OCI-LY3 (cell line): ENCODE data around the gene MALAT1.

Source experiments
- H2AFZ ChIP-seq: fragments of 200-600, 300-600 bp; shearing (Covaris generic); 2 replicates; pipeline ENCODE4 v1.6.0; 2014; ENCODE audit warnings: antibody characterized with exemption, low read depth, low read length
- H3K27ac ChIP-seq: fragments of 200-600, 300-600 bp; sonication (generic); 2 replicates; pipeline ENCODE4 v1.5.1; 2014; ENCODE audit warnings: mild to moderate bottlenecking, low read length, moderate library complexity, mixed read lengths
- H3K27me3 ChIP-seq: fragments of 200-600, 300-600 bp; sonication (generic); 2 replicates; pipeline ENCODE4 v1.6.1; 2014; ENCODE audit warnings: low read depth, low read length, mixed read lengths
- H3K36me3 ChIP-seq: fragments of 200-600, 300-600 bp; sonication (generic); replicated peaks from 2 replicates; pipeline ENCODE3; 2014; ENCODE audit warnings: low read depth, low read length, mixed read lengths
- H3K4me1 ChIP-seq: fragments of 300-600, 200-600 bp; sonication (generic); 2 replicates; pipeline ENCODE4 v1.6.1; 2014; ENCODE audit warnings: low read length, mixed read lengths
- H3K4me2 ChIP-seq: fragments of 200-600, 300-600 bp; sonication (generic); 2 replicates; pipeline ENCODE4 v1.6.1; 2014; ENCODE audit warnings: low read length, mixed read lengths
- H3K4me3 ChIP-seq: fragments of 300-600, 200-600 bp; sonication (generic); 2 replicates; pipeline ENCODE4 v1.5.1; 2014; ENCODE audit warnings: antibody characterized with exemption, mild to moderate bottlenecking, low read length, moderate library complexity
- H3K79me2 ChIP-seq: fragments of 300-600, 200-600 bp; shearing (Covaris generic); 2 replicates; pipeline ENCODE4 v1.6.1; 2014; ENCODE audit warnings: mild to moderate bottlenecking, low read length, mixed read lengths
- H3K9ac ChIP-seq: fragments of 300-600, 200-600 bp; shearing (Covaris generic); 2 replicates; pipeline ENCODE4 v1.6.0; 2014; ENCODE audit warnings: mild to moderate bottlenecking, low read length, moderate library complexity
- H3K9me3 ChIP-seq: fragments of 200-600, 300-600 bp; shearing (Covaris generic); 2 replicates; pipeline ENCODE4 v1.6.1; 2014; ENCODE audit warnings: low read length, mixed read lengths; ENCODE audit not compliant: insufficient read depth
- H4K20me1 ChIP-seq: fragments of 200-600, 300-600 bp; sonication (generic); 2 replicates; pipeline ENCODE4 v1.6.1; 2016; ENCODE audit warnings: low read length, mixed read lengths; ENCODE audit not compliant: insufficient read depth
- CTCF ChIP-seq: fragments of 200-600, 300-600 bp; sonication (generic); IDR thresholded peaks from 2 replicates; pipeline ENCODE4 v1.5.1; 2014; ENCODE audit warnings: antibody characterized with exemption, low read length, low read depth
- EZH2phosphoT487 ChIP-seq: fragments of 200-600 bp; shearing (Covaris generic); IDR thresholded peaks from 2 replicates; pipeline ENCODE4 v1.6.1; 2018; ENCODE audit warnings: antibody characterized with exemption, mixed run types, low read depth

Gene MALAT1

DNA sequence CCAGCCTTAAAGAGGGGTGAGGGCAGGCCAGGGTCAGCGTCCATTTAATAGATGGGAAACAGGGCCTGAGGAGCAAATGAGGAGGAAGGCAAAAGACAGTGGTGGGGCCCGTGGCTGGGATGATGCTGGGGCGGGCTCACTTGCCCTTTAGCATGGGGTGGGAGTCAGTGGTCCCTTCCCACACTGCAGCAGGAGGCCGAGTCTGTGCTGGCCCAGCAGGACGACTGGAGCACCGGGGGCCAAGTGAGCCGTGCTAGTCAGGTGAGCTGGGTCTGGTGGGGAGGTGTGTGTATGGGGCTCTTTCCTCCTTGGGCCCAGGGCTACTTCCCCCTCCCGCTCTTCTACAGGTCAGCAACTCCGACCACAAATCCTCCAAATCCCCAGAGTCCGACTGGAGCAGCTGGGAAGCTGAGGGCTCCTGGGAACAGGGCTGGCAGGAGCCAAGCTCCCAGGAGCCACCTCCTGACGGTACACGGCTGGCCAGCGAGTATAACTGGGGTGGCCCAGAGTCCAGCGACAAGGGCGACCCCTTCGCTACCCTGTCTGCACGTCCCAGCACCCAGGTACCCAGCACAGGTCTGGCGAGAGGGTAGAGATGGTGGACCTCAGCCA is 38.9 kb downstream of the MALAT1 start:
- no peak for TF ChIP-seq CTCF
- no peak for TF ChIP-seq EZH2phosphoT487
- Histone ChIP-seq H3K27me3 (no peaks in the 10 kb centered on the region), H3K79me2 (no peaks in the 10 kb centered on the region), H3K4me3 (no peak overlapping the region), H3K4me2 (no peak overlapping the region), H3K9me3 (no peaks in the 10 kb centered on the region), H2AFZ (no peak overlapping the region), H3K4me1 (peaks cover 9% of the 10 kb centered on the region), H3K27ac (no peak overlapping the region), H3K9ac (no peak overlapping the region), H3K36me3 (peaks cover 33% of the 10 kb centered on the region), H4K20me1 (no peaks in the 10 kb centered on the region)

- H2AFZ ChIP-seq: no peak overlapping the region
- H3K9ac ChIP-seq: no peak overlapping the region
- no peak overlapping the region for H3K27ac ChIP-seq
- TF ChIP-seq EZH2phosphoT487 (no peak), CTCF (no peak)
- no peaks in the 10 kb centered on the region for H4K20me1 ChIP-seq
- H3K79me2 ChIP-seq: no peaks in the 10 kb centered on the region
- H3K4me3 ChIP-seq: no peak overlapping the region
- peaks cover 9% of the 10 kb centered on the region for H3K4me1 ChIP-seq
- peaks cover 30% of the 10 kb centered on the region for H3K36me3 ChIP-seq
- no peak overlapping the region for H3K4me2 ChIP-seq
- no peaks in the 10 kb centered on the region for H3K9me3 ChIP-seq
- H3K27me3 ChIP-seq: no peaks in the 10 kb centered on the region
Measured at GRCh38 chr11:65538232-65538914, 39.5 kb downstream of the MALAT1 start.

GRCh38 chr11:65538915-65539743 is 40.3 kb downstream of the MALAT1 start:
- Histone ChIP-seq H3K4me1 (peaks cover 9% of the 10 kb centered on the region), H4K20me1 (no peaks in the 10 kb centered on the region), H2AFZ (no peak overlapping the region), H3K79me2 (no peaks in the 10 kb centered on the region), H3K9ac (no peak overlapping the region), H3K36me3 (peaks cover 30% of the 10 kb centered on the region), H3K4me3 (no peak overlapping the region), H3K27ac (no peak overlapping the region), H3K9me3 (no peaks in the 10 kb centered on the region), H3K4me2 (no peak overlapping the region), H3K27me3 (no peaks in the 10 kb centered on the region)
- no peak for TF ChIP-seq CTCF
- no peak for TF ChIP-seq EZH2phosphoT487

DNA sequence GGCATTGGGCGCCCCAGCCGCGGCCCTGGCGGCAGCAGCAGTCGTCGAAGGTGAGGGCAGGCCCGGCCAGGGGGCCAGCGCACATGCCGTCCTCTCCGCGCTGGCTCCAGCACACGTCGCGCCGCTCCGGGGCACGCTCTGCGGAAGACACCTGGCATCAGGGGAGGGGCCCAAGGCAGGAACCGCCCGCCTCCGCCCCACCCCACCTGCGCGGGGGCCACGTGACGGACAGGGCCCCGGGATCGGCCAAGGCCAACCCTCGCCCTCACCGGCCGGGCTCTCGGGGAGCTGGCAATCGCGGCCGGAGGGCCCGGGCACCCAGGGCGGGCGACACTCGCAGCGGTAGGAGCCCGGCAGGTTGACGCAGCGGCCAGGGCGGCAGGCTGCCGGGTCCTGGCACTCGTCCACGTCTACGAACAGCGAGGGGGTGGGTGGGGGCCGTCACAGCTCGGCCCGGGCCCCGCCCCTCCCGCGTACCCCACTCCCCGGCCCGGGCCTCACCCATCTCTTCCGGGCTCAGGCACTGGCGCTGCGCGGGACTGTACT is 41.0 kb downstream of the MALAT1 start:
- Histone ChIP-seq H4K20me1 (no peaks in the 10 kb centered on the region), H3K4me3 (peak overlapping the region; percentile 84; the same call in 1 of the 2 replicates), H3K9ac (no peak overlapping the region), H3K79me2 (no peaks in the 10 kb centered on the region), H3K4me2 (peak overlapping the region; percentile 91), H3K36me3 (peaks cover 30% of the 10 kb centered on the region), H3K9me3 (no peaks in the 10 kb centered on the region), H3K4me1 (peaks cover 9% of the 10 kb centered on the region), H3K27ac (no peak overlapping the region), H3K27me3 (no peaks in the 10 kb centered on the region; the same call in 1 of the 2 replicates), H2AFZ (no peak overlapping the region)
- no peak for TF ChIP-seq CTCF
- TF ChIP-seq EZH2phosphoT487: no peak
